HG02798 (cell line): ENCODE results near the gene TCF7.
A peak's percentile ranks its signal among the peaks of the same experiment; 100 is the strongest.

ENCODE experiments used
- ATAC-seq: cut with Tn5 transposase; IDR thresholded peaks from one replicate; pipeline ENCODE4 v1.9.1; 2021; ENCODE audit warnings: mild to moderate bottlenecking; ENCODE audit not compliant: unreplicated experiment, poor library complexity

TCF7 gene

DNA sequence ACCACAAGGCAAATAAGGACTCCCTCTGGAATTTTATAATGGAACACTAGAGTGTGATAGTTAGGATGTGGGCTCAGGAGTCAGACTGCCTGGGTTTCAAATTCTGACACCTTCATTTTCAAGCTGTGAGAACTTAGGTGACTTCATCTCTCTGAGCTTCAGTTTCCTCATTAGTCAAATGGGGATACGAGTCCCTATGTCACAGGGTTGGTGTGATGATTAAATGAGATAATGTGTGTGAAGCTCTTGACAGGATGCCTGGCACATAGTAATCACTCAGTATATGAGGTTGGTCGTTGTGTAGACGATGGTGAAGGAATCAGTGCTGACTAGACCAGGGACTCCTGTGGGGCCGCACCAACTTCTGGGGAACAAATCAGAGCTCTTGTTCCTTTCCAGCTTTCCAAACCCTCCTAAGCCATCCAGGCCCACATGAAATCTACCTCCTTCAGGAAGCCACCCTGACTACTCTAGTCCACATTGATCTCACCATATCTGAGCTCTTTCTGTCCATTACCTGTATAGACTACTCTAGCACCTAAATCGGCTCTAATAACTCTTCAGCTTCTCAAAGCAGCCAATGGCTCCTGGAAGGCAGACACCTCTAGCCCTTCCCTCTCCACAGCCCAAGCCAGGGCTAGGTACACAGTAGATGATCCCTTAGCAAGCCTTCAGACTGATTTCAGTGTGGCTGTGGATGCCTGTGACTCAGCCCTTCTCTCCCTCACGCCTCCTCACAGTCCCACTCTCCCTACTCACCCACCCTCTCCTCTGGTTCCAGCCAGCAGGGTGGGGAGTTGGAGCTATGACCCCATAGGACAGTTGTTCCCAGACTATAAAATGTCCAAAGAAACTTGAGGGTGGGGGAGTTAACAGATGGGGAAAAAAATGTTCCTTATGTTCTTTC, 2.5 kb upstream of the TCF7 start:
- ATAC-seq, result no peak

- no peak for ATAC-seq
Measured at GRCh38 chr5:134112726-134113362, 1.6 kb upstream of the TCF7 start.

- no peak for ATAC-seq
Measured at GRCh38 chr5:134113363-134113889, 1.1 kb upstream of the TCF7 start.

GRCh38 chr5:134114886-134115805, 665 bp downstream of the TCF7 start:
- peak; percentile 10 for ATAC-seq

GRCh38 chr5:134115806-134116175, 1.3 kb downstream of the TCF7 start:
- no peak for ATAC-seq

GRCh38 chr5:134116286-134116685, 1.8 kb downstream of the TCF7 start:
- ATAC-seq, result no peak

- no peak for ATAC-seq
Measured at GRCh38 chr5:134116789-134117761, 2.6 kb downstream of the TCF7 start.

GRCh38 chr5:134118212-134118835, 3.8 kb downstream of the TCF7 start:
- ATAC-seq, result no peak

- ATAC-seq, result no peak
Measured at GRCh38 chr5:134119720-134120119, 5.2 kb downstream of the TCF7 start.

- no peak for ATAC-seq
Measured at GRCh38 chr5:134120386-134121138, 6.1 kb downstream of the TCF7 start.

GRCh38 chr5:134122530-134122929, 8.0 kb downstream of the TCF7 start:
- no peak for ATAC-seq

- no peak for ATAC-seq
Measured at GRCh38 chr5:134123360-134123759, 8.9 kb downstream of the TCF7 start.

- ATAC-seq, result no peak
Measured at GRCh38 chr5:134124289-134125038, 10.0 kb downstream of the TCF7 start.

GRCh38 chr5:134125039-134126015, 10.8 kb downstream of the TCF7 start:
- no peak for ATAC-seq

GRCh38 chr5:134127376-134127861, 12.9 kb downstream of the TCF7 start:
- peak; percentile 64 for ATAC-seq

DNA sequence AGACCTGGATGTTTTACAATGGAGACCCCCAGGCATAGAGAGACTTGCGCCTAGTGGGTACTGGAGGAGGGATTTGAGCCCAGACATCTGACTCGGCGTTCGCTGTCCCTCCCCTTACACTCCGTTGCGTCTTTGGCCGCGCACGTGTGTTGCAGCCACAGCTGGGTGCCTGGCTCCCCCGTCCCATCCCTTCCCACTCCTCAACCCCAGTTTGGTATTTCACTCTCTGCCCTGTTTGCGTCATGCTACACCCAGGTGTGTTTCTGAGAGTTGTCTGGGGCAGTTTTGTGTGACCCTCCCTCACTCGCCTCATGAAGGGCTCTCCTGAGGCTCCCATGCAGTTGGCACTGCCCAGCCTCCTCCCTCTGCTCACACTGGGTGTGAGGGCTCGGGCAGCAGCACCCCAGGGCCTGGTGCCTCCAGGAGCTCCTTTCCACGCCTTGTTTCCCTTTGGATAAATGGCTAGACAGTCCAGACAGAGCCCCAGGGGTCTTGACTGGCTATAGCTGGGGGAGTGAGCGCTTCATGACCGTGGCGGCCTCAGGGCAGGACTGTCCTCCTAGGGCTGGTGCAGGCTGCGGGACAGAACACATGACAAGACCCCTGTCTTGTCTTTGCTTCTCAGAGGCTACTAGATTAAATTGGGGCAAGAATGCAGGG, 13.6 kb downstream of the TCF7 start:
- ATAC-seq, result no peak
